ENCODE measurements around the gene ECM2.

The ECM2 gene

GRCh38 chr9:92527291-92527828 is 8.4 kb downstream of the ECM2 start:
- DNase-seq = no peak

DNA sequence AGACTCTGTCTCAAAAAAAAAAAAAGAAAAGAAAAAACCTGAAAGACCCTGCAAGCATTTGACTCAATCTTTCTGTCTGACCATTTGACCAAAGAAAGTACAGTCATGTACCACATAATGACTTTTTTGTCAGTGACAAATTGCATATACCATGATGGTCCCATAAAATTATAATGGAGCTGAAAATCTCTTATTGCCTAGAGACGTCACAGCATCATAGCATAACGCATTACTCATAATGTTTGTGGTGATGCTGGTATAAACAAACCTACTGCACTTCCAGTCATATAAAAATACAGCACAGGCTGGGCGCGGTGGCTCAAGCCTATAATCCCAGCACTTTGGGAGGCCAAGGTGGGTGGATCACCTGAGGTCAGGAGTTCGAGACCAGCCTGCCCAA is 10.5 kb downstream of the ECM2 start:
- DNase-seq = no peak

- DNase-seq = no peak
Observed at GRCh38 chr9:92524881-92525280, 10.9 kb downstream of the ECM2 start.

- no peak for DNase-seq
Observed at GRCh38 chr9:92522983-92523970, 12.5 kb downstream of the ECM2 start.

DNA sequence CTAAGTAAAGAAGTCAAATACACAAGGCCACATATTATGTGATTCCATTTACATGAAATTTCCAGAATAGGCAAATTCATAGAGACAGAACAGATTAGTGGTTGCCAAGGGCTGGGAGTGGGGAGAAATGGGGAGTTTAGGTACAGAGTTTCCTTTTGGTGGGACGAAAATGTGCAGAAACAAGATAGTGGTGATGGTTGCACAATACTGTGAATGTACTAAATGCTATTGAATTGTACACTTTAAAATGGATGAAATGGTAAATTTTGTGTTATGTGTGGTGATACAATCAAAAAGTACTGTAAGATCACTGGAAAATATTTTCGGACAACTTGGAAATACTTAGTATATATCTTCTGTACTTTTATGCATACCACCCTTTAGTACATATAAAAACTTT is 15.0 kb downstream of the ECM2 start:
- DNase-seq = no peak

- DNase-seq = no peak
Observed at GRCh38 chr9:92518199-92518598, 17.6 kb downstream of the ECM2 start.

DNA sequence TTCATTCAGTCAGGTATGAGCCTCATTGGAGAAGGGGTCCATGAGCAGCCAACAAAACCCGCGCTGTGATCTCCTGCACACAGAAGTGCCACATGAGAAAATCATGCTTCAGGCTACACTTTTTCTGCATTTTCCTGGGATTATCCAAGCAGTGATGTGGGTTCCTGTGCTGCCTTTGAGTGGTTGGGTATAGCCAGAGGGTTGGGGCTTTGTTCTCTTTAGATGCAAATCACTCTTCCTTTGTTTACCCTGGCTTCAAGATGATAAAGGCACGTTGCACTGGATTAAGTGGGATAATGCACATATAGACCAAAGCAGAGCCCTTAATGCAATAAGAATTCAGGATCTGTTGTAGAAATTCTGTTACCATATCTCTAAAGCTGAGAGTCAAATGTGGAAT is 18.7 kb downstream of the ECM2 start:
- DNase-seq = no peak

GRCh38 chr9:92516521-92516920 is 19.3 kb downstream of the ECM2 start:
- DNase-seq = no peak

- no peak for DNase-seq
Observed at GRCh38 chr9:92514635-92515034, 21.2 kb downstream of the ECM2 start.

GRCh38 chr9:92513349-92513748 is 22.4 kb downstream of the ECM2 start:
- DNase-seq = no peak

DNA sequence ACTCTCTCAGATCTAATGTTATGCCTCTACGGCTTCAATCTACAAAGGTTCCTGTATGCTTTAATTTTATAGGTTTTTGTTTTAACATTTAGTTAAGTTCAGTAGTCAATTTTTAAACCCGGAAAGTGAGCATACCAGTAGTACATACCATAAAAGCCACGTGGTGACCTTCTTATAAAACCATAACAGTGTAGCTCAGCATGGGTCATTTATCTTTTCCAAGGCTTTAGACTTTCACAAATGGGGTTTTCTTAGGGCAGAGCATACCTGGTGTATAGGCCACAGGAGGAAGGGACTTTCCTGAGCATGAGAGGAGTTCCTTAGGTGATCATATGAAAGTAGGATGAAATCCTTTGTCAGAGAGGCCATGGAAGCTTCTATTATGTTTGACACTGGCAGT is 23.2 kb downstream of the ECM2 start:
- DNase-seq = no peak

DNA sequence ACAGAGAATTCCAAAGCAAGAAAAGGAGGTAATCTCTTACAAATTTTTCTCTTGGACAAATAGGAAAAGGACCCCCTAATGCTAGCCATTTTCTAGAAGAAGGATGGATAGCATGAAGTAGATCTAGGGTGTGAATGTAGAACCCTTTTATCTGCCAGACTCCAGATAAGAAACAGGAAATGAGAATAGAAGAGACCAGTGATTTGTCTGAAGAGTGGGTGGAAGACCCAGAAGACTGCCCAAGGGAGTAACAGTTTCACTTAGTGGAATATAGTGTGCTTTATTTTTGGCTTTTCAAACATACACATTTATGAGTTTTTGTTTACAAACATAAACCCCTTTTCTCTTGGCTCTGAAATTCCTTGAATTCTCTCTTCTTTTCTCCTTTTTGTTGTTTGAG is 25.0 kb downstream of the ECM2 start:
- no peak for DNase-seq

DNA sequence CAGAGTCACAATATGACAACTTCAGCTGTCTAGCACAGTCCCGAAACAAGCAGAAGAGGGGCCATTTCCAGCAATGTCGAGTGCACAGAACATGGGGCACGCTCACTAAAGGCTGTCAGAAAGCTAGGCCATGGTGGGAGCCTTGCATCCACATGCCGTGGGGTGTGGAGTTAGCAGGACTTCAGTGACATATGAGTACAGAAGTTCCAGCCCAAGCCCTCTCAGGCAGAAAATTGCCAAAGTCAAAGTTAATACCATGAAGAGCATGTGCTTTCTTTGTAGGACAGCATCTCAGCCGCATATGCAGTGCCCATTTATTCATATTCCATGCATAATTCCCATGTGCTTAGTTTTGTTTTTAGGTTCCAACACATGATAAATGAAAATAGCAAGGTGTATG is 26.7 kb downstream of the ECM2 start:
- no peak for DNase-seq

DNA sequence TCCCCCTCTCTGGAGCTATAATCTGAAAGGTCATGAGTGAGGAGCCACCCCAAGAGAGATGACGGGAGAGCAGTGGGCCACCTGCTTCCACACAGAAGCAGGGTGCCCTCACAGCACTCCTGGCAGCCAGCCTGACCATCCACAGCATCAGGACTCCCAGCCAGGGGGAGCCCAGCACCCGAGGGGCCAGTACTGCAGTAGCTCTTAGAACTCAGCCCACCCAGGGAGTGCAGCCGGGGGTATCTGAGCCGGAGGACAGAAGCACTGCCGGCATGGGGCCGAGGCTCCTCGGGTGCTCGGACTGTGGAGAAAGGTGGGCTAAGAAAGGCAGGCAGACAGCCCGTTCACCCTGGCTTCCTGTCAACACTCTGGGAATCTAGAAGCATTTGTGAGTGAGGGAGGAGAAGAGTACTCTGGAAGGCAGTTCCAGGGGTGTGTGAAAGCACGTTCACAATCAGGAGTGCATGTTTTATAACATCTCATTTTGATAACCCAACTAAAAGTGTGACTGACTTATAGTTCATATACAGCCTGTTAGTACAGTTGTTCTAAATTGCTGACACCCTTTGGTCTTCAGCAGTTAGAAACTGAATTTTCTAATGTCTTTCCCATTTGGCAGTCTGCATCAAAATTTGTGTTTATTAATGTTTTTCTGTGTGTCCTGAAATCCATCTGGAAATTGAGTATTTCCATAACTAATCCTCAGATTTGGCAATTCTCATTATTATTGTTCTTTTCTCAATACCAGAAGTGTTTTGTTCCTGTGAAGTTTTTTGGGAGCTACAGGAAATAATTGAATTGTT is 27.6 kb downstream of the ECM2 start:
- DNase-seq = no peak

DNA sequence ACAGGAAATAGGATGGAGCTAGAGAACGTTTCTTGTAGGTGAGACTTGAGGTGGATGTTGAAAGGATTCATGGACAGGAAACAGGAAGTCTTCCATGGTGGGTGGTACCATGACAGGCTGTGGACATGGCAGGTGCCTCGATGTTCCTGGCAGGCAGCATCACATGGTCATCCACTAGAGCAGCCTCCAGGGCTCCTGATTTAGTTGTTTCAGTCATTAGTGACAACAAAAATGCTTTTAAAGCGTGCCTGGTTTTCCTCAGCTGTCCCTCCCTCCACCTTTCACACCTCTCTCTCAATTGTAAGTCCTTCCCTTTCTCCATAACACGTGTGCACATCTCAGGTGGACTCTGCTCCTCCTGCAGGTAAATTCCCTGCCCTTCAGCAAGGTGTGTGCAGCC is 28.3 kb downstream of the ECM2 start:
- no peak for DNase-seq

DNA sequence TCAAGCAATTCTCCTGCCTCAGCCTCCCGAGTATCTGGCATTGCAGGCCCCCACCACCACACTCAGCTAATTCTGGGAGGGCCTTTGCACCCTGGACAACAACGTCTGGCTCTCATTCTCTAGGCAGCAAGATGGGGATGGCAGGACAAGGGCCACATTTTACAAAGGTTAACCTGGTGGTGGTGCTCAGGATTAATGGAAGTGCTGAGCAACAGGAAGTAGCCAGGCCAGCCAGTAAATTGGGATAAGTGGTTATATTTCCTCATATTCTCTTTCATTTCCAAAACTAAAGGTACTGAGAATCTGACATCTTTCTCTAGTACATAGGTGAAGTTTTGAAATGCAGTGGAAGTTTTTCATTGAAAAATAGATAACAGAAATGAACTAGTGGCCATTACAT is 28.8 kb downstream of the ECM2 start:
- no peak for DNase-seq

DNA sequence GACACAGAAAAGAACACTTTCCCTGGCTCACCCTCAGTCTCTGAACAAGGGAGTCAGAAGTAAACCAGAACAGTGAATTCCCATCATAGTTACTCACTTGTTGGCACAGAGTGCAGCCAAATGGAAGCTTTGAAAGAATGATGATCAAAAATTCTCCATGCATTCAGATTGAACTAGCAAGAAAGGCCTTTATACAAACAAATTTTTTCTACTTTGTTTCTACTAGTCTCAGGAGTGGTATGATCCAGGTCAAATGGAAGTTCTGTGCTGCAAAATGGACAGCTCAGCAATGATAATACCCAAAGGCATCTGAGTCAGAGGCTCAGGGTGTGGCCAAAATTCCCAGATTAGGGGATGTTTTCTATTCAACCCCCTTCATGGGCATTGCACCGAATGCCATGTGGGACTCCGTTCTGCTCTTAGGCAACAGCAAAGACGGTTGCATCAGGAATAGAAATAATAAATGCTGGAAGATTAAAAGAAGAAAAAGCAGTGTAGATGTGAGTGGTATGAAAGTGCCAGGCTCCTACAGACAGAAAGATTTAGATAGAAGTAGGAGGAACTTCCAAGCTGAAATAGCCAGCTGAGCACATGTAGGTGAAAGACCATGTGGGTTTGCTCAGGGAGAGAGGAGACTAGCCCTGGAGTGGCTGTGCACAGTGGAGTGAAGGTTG is 29.5 kb downstream of the ECM2 start:
- DNase-seq = no peak

DNA sequence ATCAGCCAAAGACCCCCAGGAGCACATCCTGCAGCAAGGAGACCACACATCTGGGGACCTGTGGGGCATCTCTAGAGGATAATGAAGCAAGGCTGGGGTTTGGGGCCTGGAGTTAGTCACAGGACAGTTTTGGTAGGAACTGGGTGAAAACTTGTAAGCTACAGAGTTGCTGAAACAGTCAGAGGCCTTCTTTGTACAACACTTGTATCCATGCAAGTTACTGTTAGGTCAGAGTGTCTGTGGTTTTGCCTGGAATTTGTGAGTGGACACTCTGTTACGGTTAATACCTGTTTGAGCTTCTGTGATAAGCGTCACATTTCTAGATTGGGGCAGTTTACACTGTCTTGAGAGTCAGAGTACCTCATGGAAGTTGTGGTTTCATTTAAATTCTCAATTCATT is 30.9 kb downstream of the ECM2 start:
- no peak for DNase-seq

DNA sequence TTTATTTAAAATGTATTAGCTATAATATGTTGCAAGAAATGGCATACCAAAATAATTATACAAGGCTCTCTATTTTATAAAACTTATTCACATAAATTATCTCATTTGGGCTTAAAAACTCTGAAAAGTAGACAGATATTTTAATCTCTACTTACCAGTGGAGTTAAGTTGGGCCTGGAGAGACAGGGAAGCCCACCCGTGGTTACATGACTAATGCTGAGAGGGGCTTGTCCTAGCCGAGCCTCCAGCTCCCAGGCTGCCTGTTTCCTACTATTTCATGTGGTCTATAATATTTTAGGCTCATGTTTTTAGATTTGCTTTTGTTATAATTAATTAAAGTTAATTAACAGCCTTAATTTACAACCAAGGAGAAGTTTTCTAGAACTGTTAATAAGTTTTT is 32.6 kb downstream of the ECM2 start:
- no peak for DNase-seq

- DNase-seq = no peak
Observed at GRCh38 chr9:92501671-92502393, 34.0 kb downstream of the ECM2 start.

- DNase-seq = no peak
Observed at GRCh38 chr9:92500725-92501124, 35.1 kb downstream of the ECM2 start.

DNA sequence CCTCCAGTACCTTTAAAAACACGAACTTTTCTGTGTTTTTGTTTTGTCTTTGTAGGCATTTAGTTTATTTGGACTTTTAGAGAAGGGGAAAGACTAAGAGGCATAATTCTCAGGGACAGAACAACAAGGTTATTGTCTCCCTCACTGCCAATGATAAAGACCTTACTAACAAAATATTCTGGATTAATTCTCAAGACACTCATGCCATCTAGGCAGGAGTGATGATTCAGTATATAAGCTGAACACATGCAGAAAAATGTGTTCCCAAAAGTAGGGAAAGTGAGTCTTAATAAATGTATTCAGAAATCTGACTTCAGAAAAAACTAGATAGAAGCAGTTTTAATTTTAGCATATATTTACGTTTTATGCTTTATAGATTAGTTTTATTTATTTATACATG is 36.1 kb downstream of the ECM2 start:
- no peak for DNase-seq
